Lower leg skin (tissue), 4 donors: ENCODE measurements around the gene CD82. TPM values are rescaled to one million over a fixed set of nuclear protein-coding genes. Genes with fewer than 3 reads are reported as not detected.
"Not testable (repeated sequence)": the region's sequence is repeated elsewhere in the genome, so short reads cannot be mapped to it uniquely, and the experiment has no call there.

Experiments
- DNase-seq, 2 donors: peaks; one replicate each; pipeline ENCODE4 v3.0.0-alpha.2; 2019; ENCODE audit warnings: low spot score in 2 of 2
- H3K4me3 ChIP-seq: fragments of 200-600 bp; sonication (generic); 2 replicates; pipeline ENCODE4 v1.5.1; 2017; ENCODE audit warnings: mild to moderate bottlenecking, low read depth; ENCODE audit not compliant: poor library complexity, severe bottlenecking
- CTCF ChIP-seq, 3 donors: fragments of 450-650 bp; IDR thresholded peaks; one replicate each; pipeline ENCODE4 v1.5.1; 2016; ENCODE audit warnings: antibody characterized with exemption in 3 of 3, mild to moderate bottlenecking in 3 of 3, moderate library complexity in 2 of 3
- POLR2A ChIP-seq, 2 donors: fragments of 450-650 bp; IDR thresholded peaks; one replicate each; pipeline ENCODE4 v1.6.1; 2016 to 2017; ENCODE audit warnings: antibody characterized with exemption in 2 of 2, mild to moderate bottlenecking in 1 of 2, moderate library complexity in 1 of 2
- WGBS, 2 donors: methylation state at CpG; one replicate each; pipeline ENCODE4 v1.1.5; 2018; 5-methylcytosine and 5-hydroxymethylcytosine counted together
- intact Hi-C: fragments of 100-400 bp; cut with DNase I; formaldehyde crosslinking; loops from one replicate; pipeline ENCODE4 v1.15.0; 2023; ENCODE audit warnings: low total_unique reads
- total RNA-seq, 4 donors: library from RNA; depleted of rRNA; stranded (reverse); fragments of >200 nt; gene quantifications; one replicate each; pipeline ENCODE4 v1.1.0, GENCODE V29; 2016

CD82 gene
- total RNA-seq, 4 donors from 2014 or later = 47.1 to 95.4 (median 76.6) TPM

DNA sequence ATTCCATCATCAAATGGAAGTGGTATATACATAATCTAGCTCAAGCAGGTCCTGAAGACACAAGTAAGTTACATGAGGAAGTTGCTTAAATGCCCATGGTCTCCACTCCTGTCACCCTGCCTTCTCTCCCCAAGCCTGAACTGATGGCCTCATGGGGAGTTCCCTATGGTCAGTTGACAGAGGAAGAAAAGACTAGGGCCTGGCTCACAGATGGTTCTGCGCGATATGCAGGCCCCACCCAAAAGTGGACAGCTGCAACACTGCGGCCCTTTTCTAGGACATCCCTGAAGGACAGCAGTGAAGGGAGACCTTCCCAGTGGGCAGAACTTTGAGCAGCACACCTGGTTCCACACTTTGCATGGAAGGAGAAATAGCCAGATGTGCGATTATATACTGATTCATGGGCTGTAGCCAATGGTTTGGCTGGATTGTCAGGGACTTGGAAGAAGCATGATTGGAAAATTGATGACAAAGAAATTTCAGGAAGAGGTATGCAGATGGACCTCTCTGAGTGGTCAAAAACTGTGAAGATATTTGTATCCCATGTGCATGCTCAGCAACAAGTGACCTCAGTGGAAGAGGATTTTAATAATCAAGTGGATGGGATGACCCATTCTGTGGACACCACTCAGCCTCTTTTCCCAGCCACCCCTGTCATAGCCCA, 17.3 kb upstream of the CD82 start:
- intact Hi-C loops = no loop called here
- WGBS, 2 donors = 90 to 98% methylated on average over 4 of the region's 4 CpGs
- TF ChIP-seq POLR2A (IDR thresholded peaks at IDR 0.05) (no peak), CTCF (IDR thresholded peaks at IDR 0.05) (no peak)

DNA sequence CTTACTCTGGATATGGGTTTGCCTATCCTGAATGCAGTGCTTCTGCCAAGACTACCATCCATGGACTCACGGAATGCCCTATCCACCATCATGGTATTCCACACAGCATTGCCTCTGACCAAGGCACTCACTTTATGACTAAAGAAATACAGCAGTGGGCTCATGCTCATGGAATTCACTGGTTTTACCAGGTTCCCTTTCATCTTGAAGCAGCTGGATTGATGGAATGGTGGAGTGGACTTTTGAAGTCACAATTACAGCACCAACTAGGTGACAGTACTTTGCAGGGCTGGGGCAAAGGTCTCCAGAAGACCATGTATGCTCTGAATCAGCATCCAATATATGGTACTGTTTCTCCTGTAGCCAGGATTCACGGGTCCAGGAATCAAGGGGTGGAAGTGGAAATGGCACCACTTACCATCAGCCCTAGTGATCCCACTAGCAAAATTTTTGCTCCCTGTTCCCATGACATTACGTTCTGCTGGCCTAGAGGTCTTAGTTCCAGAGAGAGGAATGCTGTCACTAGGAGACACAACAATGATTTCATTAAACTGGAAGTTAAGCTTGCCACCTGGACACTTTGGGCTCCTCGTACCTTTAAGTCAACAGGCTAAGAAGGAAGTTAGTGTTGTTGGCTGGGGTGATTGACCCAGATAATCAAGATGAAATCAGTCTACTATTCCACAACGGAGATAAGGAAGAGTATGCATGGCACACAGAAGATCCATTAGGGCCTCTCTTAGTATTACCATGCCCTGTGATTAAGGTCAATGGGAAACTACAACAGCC, 16.3 kb upstream of the CD82 start:
- intact Hi-C loops = not testable (repeated sequence)

More for the DNA sequence above, 17.3 kb upstream of the CD82 start:
- H3K4me3 ChIP-seq = no peak overlapping the region
- DNase-seq = no peak

GRCh38 chr11:44550123-44550522, 15.3 kb upstream of the CD82 start:
- no peak for DNase-seq
- intact Hi-C loops = loop anchor here (10.0 kb wide), 1 partner anchor 365 kb away; no protein-coding TSS in a partner anchor
- no peak for TF ChIP-seq CTCF (IDR thresholded peaks at IDR 0.05)
- TF ChIP-seq POLR2A (IDR thresholded peaks at IDR 0.05) = no peak

More for the DNA sequence above, 16.3 kb upstream of the CD82 start:
- H3K4me3 ChIP-seq, DNase-seq: not testable (repeated sequence)
- 76 to 84% methylated on average over 5 of the region's 5 CpGs for WGBS, 2 donors

GRCh38 chr11:44551456-44552139, 13.9 kb upstream of the CD82 start:
- no peak for DNase-seq
- intact Hi-C loops = loop anchor here (10.0 kb wide), 1 partner anchor 363 kb away; no protein-coding TSS in a partner anchor
- no peak overlapping the region for H3K4me3 ChIP-seq
- WGBS, 2 donors = 95 to 97% methylated on average over 4 of the region's 4 CpGs
- TF ChIP-seq POLR2A (IDR thresholded peaks at IDR 0.05) (no peak), CTCF (IDR thresholded peaks at IDR 0.05) (no peak)

More at GRCh38 chr11:44550123-44550522, 15.3 kb upstream of the CD82 start:
- WGBS, 2 donors = 52 to 54% methylated on average over 8 of the region's 8 CpGs
- H3K4me3 ChIP-seq = no peak overlapping the region

- TF ChIP-seq POLR2A (IDR thresholded peaks at IDR 0.05) (no peak), CTCF (IDR thresholded peaks at IDR 0.05) (no peak)
- no peak for DNase-seq
- 90 to 95% methylated on average over 5 of the region's 5 CpGs for WGBS, 2 donors
- intact Hi-C loops = loop anchor here (10.0 kb wide), 1 partner anchor 360 kb away; no protein-coding TSS in a partner anchor
- no peak overlapping the region for H3K4me3 ChIP-seq
These were observed 10.2 kb upstream of the CD82 start for GRCh38 chr11:44555031-44555800.
